ENCODE results near the gene ATPAF1. TPM values are rescaled to one million over a fixed set of nuclear protein-coding genes. Genes with fewer than 3 reads are reported as not detected.

The ATPAF1 gene
- total RNA-seq, 1 experiment from 2014 or later: 58.9 TPM

DNA sequence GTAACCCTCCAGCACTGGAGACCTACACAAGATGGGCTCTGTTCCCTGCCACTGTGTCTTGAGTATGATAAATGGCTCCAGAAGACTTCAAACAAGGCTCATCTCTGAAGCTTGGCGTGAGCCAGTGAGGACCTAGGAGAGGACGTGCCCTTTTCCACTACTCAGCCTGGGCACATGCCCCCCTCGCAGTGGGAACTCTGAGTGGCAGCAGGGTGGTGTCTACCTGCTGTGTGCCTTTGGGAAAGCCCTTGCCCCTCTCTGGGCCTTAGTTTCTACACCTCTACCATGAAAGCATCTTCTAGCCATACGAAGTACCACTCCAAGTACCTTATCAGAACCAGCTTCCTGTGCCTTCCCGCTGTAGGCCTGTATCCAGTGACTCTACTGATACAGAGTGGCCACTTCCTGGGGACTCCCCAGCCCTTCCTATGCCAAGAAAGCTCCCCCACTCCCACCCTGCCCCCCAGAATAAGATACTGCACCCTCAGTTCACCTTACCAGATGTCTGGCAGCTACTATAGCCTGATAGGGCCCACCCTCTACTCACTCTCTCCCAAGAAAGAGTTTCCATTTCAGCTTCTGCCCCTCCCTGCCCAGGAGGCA, 48.4 kb downstream of the ATPAF1 start:
- Histone ChIP-seq H3K27me3 (no peaks in the 10 kb centered on the region; the same call in 1 of the 2 replicates), H3K9me3 (replicated peaks) (no peaks in the 10 kb centered on the region), H3K4me3 (no peak overlapping the region), H3K27ac (no peak overlapping the region), H3K4me1 (no peaks in the 10 kb centered on the region), H3K36me3 (no peaks in the 10 kb centered on the region)
- no peak for DNase-seq

DNA sequence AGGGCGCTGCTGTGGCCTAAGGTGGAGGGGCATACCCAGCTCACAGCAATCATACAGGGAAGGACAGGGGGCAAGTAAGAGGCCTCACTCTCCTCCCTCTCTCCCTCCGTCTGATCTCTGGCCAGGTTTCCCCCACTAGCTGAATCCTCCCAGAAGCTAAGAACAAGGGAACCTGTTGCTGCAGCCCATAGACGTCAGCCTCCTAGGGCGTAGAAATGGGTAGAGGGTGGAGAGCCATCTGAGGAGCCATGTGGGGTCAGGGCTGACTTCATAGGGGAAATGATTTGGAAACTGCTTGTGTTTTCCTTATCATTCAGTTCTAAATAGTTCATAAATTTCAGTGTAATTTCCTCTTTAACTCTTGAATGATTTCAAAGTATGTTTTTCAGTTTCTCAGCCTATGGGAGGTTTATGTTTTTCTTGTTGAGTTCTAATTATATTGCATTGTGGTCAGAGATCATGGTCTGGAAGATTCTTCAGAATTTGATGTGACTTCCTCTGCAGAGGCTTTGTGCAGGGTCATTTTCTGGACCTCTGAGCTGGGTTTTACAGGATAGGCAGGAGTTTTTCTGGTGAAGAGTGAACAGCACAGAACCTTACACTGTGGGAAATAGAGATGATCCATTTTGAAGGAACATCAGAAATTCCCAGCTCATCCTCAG, 49.3 kb downstream of the ATPAF1 start:
- no peaks in the 10 kb centered on the region for H3K9me3 ChIP-seq (replicated peaks)
- H3K27me3 ChIP-seq: no peaks in the 10 kb centered on the region; the same call in 1 of the 2 replicates
- H3K27ac ChIP-seq: no peak overlapping the region
- DNase-seq: no peak
- H3K4me3 ChIP-seq: no peak overlapping the region
- H3K4me1 ChIP-seq: no peaks in the 10 kb centered on the region
- no peaks in the 10 kb centered on the region for H3K36me3 ChIP-seq

DNA sequence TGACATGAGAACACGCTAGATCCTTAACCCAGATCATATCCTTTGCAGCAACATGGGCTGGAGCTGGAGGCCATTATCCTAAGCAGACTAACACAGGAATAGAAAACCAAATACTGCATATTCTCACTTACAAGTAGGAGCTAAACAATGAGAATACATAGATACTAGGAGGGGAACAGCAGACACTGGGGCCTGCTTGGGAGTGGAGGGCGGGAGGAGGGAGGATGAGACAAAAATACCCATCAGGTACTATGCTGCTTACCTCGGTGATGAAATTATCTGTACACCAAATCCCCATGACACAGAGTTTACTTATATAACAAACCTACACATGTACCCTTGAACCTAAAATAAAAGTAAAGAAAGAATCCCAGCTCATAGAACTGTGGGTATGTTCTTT, 50.3 kb downstream of the ATPAF1 start:
- peaks cover 5% of the 10 kb centered on the region for H3K4me1 ChIP-seq
- H3K36me3 ChIP-seq: no peaks in the 10 kb centered on the region
- no peak overlapping the region for H3K27ac ChIP-seq
- no peak for DNase-seq
- H3K27me3 ChIP-seq: no peaks in the 10 kb centered on the region; the same call in 1 of the 2 replicates
- H3K4me3 ChIP-seq: no peak overlapping the region
- H3K9me3 ChIP-seq (replicated peaks): no peaks in the 10 kb centered on the region

DNA sequence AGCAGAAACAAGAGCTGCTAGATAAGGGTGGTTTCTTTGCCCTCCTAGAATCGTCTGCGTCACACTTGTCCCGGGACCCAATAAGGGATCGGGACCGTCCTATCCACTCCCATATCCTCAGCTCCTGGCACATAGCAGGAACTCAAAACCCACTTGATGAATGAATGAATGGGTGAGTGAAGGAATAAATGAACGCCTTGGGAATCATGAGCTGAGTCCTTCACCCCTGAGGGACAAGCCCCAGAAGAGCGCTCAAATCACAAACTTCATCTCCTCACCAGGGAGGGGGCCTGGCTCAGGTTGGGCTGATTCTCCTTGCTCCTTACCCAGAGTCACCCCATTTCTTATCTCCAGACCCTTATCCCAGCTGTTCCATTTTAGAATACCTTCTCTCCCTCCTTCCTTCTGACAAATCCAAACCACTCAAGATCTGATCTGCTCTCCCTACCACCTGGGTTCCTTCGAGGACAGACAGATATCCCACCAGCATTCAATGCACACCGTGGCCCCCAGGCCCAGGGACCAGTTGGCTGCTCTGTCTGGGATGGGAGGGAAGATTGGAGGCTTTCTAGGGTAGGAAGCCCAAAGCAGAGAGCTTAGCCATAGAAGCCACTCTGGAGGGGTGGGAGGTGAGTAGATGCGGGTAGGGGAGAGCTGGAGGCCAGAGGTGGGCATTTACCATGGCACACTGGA, 50.9 kb downstream of the ATPAF1 start:
- H3K36me3 ChIP-seq: no peaks in the 10 kb centered on the region
- H3K9me3 ChIP-seq (replicated peaks): no peaks in the 10 kb centered on the region
- peak overlapping the region; percentile 80 for H3K4me3 ChIP-seq
- H3K27ac ChIP-seq: no peak overlapping the region
- no peaks in the 10 kb centered on the region; the same call in 1 of the 2 replicates for H3K27me3 ChIP-seq
- H3K4me1 ChIP-seq: peaks cover 5% of the 10 kb centered on the region
- DNase-seq: no peak

DNA sequence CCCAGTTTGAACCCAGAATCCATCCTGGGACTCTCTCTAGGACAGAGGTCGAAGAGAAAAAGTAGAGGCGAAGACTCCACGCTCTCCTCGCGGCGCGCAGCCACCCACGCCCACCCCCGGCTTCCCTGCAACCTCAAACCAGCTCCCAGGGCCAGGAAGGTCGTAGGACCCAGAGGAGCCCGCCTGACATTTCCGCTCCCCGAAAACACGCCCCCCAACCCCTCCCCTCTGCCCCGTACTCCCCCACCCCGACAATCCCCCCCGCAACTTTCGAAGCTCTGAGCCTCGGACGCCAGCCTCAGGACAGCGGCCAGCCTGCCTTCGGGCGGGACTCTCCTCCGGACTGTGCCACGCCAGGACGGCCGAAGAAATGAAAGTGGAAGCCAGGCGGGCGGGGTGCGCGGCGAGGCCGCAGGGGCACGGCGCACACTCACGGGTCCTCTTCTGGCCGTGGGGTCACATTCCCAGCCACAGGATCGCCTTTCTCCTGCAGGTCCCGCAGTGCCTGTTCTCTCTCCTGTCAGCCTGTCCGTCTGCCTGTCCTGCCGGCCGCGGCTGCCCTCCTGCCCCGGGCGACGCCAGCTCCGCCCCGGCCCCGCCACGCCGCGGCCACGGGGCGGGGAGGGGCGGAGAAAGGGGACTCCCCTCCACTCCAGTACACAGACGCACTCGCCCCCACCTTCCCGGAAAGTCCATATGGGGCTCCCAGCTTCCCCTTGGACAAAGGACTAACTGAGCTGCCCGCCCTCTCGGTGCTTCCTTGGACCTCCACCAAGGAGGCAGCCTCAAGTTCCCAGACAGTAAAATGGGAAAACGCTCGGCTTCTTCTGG, 51.7 kb downstream of the ATPAF1 start, which contains the start of gene MOB3C:
Gene MOB3C (minus strand): TSS at position 535 of the 831 bp plus-strand sequence. CDS start 3,490 bp downstream, outside the sequence.
- Histone ChIP-seq H3K4me1 (peaks cover 5% of the 10 kb centered on the region), H3K27ac (no peak within 1 kb of the TSS), H3K4me3 (peak within 1 kb of the TSS; percentile 80), H3K9me3 (replicated peaks) (no peaks in the 10 kb centered on the region), H3K36me3 (no peaks in the 10 kb centered on the region), H3K27me3 (no peaks in the 10 kb centered on the region)
- DNase-seq: peak; percentile 77 to 83

DNA sequence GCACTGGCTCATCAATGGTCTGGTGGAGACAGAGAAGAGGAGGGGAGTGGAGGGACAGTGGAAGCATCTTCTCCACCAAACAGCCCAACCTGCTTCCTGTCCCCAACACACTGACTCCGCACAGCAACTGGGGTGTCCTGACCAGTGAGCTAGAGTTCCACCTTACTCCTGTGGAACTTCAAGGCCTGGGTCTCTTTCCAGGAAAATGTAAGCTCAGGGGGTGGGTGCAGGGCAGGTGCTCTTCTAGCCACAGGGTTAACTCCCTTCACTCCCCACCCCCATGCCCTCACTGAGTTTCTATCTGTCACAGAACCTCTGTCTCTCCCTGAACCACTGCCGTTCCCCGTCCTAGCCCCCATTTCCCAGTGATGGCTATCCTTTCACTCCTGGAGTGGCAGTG, 52.4 kb downstream of the ATPAF1 start:
- Histone ChIP-seq H3K4me3 (peak overlapping the region; percentile 80), H3K27ac (no peak overlapping the region), H3K27me3 (no peaks in the 10 kb centered on the region), H3K9me3 (replicated peaks) (no peaks in the 10 kb centered on the region), H3K4me1 (peaks cover 5% of the 10 kb centered on the region), H3K36me3 (no peaks in the 10 kb centered on the region)
- no peak for DNase-seq

DNA sequence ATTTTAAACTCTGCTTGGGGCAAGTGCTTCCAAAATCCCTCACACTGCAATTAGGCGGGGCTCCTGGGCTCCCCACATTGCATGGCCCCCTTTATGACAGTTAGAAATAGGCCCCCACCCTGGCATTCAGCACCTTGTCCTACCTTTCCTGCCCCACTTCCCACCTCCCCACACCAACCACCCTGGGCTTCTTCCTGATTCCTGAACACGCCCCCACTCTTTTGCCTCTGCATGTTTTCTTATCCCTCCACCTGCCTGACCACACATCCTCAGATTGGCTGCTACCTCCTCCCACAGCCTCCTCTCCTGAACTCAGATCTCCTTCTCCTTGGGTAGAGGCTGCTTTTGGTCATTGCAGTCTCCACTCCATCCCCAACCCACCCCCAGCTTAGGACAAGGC, 53.1 kb downstream of the ATPAF1 start:
- Histone ChIP-seq H3K27ac (no peak overlapping the region), H3K27me3 (no peaks in the 10 kb centered on the region), H3K4me1 (peaks cover 5% of the 10 kb centered on the region), H3K9me3 (replicated peaks) (no peaks in the 10 kb centered on the region), H3K36me3 (no peaks in the 10 kb centered on the region), H3K4me3 (no peak overlapping the region)
- no peak for DNase-seq

DNA sequence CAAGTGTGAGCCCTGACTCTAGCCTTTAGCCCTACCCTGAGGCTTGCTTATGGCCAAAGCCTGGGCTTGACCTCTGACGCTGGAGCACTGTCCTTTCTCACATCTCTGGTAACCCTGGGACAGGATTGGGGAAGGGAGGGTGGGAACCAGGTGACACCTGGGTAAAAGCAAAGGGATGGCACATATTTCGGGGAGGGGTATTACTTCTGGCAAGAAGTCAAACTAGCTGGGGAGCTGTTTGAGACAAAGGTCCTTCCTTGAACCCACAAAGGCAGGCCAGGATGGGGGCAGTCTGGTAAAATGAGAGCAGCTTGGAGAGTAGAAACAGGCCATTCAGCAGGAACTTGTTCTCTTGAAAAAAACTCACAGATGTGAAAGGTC, 53.6 kb downstream of the ATPAF1 start:
- peaks cover 5% of the 10 kb centered on the region for H3K4me1 ChIP-seq
- H3K4me3 ChIP-seq: no peak overlapping the region
- H3K27ac ChIP-seq: no peak overlapping the region
- no peaks in the 10 kb centered on the region for H3K36me3 ChIP-seq
- no peak for DNase-seq
- H3K27me3 ChIP-seq: no peaks in the 10 kb centered on the region
- H3K9me3 ChIP-seq (replicated peaks): no peaks in the 10 kb centered on the region

DNA sequence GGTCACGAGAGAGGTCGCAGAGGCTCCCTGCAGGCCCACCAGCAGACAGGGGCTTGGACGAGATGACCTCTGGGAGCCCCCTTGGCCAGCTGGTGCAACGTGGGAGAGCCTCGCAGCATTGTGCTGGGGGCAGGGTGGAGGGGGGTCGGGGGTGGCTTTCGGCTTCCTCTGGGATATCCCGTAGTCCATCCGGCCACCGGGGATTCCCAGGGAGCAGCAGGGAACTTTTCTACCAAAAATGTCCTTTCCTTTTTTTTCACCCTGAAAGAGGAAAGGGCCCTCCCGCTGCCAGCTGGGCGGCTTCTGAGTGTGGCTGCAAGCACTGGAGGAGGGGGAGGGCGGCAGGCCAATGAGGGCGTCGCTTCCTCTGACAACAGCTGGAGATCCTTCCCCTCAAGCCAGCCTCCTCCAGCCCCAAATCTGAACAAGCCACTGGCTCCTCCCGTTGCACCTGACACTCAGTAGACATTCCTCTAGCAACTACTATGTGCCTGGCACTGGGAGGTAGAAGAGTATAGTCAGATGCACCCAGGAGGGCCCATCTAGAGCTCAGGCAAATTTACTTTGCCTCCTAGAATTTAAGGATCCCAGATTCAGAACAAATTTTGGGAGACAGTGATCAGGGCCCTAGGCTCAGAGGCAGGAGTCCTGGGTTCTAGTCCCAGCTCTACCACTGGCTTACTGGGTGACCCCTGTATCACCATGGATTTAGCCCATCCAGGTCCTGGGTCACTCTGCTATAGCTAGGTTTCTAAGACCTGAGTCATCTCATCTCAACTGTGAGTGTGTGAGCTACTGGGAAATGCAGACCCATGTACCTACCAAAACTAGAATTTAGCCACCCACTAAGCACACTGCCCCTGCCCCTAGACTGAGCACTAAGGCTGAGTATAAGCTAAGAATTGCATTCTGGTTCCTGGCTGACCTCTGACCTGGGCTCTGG, 54.2 kb downstream of the ATPAF1 start:
- H3K27me3 ChIP-seq: no peaks in the 10 kb centered on the region
- H3K9me3 ChIP-seq (replicated peaks): no peaks in the 10 kb centered on the region
- peak; percentile 89 for DNase-seq
- peak overlapping the region; percentile 29 for H3K4me3 ChIP-seq
- H3K27ac ChIP-seq: no peak overlapping the region; the same call in 1 of the 2 replicates
- H3K4me1 ChIP-seq: peaks cover 5% of the 10 kb centered on the region
- H3K36me3 ChIP-seq: no peaks in the 10 kb centered on the region

DNA sequence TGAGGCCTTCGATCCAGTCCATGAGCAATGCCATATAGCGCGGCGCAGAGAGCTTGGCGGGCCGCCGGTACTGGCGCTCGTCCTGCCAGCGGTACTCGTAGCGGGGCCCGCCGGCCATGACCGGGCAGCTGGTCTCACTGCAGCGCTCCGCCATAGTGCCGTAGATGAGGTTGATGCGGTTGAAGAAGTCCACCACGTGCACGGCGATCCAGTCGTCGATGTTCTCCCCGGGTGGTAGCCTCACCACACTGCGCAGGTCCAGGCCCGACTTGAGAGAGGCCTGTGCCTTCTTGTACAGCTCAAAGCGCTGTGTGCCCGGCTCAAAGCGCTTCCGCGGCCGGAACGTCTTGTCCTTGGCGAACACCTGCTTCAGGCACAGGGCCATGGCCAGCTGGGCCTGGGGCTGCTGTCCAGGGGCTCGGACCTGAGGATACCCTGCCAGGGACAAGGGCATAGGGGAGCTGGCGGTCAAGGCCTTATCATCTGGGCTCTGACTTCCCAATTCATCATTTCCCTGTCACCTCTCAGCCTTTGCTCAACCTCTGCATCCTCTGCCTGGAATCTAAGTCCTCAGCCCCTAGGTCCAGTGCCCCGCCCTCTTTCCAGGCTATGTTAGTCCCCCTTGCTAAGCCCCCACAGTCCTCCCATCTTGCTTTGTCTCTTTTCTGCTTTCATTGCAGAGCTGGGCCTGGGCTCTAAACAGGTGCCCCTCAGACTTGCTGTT, 55.1 kb downstream of the ATPAF1 start:
- Histone ChIP-seq H3K36me3 (no peaks in the 10 kb centered on the region), H3K4me1 (peaks cover 5% of the 10 kb centered on the region), H3K4me3 (peak overlapping the region; percentile 29), H3K27ac (no peak overlapping the region; the same call in 1 of the 2 replicates), H3K27me3 (no peaks in the 10 kb centered on the region), H3K9me3 (replicated peaks) (no peaks in the 10 kb centered on the region)
- DNase-seq: peak in 1 of 2 experiments; percentile 25

DNA sequence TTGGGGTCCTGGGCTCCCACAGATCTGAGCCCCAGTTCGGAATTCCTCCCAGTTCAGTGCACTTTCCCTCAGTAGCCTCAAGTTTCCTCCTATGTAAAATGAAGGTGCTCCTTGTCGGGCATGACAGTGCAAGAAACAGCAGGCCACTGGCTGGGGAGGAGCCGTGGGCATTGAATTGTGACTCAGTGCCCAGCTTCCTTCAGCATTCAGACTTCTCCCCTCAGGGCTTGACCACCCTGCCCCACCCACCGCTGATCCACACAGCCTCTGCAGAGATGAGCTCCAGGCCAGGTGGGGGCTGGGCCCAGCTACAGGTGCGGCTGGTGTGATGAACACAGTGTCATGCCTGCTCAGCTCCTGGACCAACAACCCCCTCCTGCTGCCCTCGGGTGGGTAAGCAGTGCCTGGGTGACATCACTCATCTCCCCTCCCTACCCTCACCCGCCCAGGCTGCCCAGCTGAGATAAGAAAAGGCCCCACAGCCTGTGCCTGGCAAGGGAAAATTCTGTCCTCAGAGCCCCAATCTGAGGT, 56.4 kb downstream of the ATPAF1 start:
- Histone ChIP-seq H3K27me3 (no peaks in the 10 kb centered on the region), H3K27ac (no peak overlapping the region), H3K4me1 (peaks cover 5% of the 10 kb centered on the region), H3K9me3 (replicated peaks) (no peaks in the 10 kb centered on the region), H3K4me3 (no peak overlapping the region), H3K36me3 (no peaks in the 10 kb centered on the region)
- DNase-seq: no peak

DNA sequence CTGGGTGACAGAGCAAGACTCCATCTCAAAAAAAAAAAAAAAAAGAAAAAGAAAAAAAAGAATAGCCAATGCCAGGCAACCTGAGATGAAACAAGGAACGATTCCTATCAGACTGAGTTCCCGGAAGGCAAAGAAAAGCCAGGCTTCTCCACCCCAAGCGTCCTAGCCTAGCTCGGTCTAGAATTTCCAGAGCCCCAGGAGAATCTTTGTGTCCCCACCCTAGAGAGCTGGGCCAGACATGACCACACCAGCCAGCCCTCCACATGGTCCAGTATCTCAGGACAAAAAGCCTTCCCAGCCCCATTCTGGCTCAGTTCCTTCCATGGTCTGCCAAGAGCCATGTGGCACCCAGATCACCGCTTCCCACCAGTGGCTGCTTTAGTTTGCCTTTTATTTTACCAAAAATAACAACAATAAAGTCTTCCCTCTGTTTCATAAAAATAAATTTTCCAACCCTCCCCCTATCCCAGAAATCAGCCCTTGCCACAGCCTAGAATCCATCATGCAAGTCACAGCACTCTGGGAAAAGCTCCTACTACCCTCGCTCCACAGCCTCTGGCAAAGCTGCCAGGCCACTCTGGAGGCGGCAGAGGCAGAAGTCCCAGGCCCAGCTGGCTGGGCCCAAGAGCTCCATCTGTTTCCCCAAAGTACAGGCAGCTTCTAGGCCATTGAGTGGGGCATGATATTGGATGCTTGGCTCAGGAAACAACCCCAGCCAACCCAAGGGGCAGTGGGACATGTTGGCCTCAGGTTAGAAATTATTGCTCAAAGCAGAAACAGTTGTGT, 60.6 kb downstream of the ATPAF1 start:
- no peaks in the 10 kb centered on the region; the same call in 1 of the 2 replicates for H3K4me1 ChIP-seq
- no peaks in the 10 kb centered on the region for H3K9me3 ChIP-seq (replicated peaks)
- no peak overlapping the region for H3K4me3 ChIP-seq
- DNase-seq: no peak
- H3K36me3 ChIP-seq: no peaks in the 10 kb centered on the region
- no peak overlapping the region for H3K27ac ChIP-seq
- H3K27me3 ChIP-seq: no peaks in the 10 kb centered on the region
